Hepatocyte (in vitro differentiated cells): ENCODE data around the gene RINL. TPM values are rescaled to one million over a fixed set of nuclear protein-coding genes. Genes with fewer than 3 reads are reported as not detected.

Experiments
- DNase-seq: peaks from one replicate; pipeline ENCODE4 v3.0.0-alpha.2; 2016; ENCODE audit warnings: low spot score
- H2AFZ ChIP-seq: fragments of 200-600 bp; sonication (generic); 2 replicates; pipeline ENCODE4 v1.6.0; 2016; ENCODE audit warnings: antibody characterized with exemption, mild to moderate bottlenecking
- H3K27ac ChIP-seq: fragments of 200-600 bp; sonication (generic); 2 replicates; pipeline ENCODE4 v1.5.1; 2016; ENCODE audit warnings: mild to moderate bottlenecking
- H3K27me3 ChIP-seq: fragments of 200-600 bp; sonication (generic); 2 replicates; pipeline ENCODE4 v1.6.1; 2016
- H3K36me3 ChIP-seq: fragments of 200-600 bp; sonication (generic); replicated peaks from 2 replicates; pipeline ENCODE4 v1.5.1; 2016; ENCODE audit warnings: low read depth; ENCODE audit not compliant: insufficient read depth
- H3K4me1 ChIP-seq: fragments of 200-600 bp; sonication (generic); 2 replicates; pipeline ENCODE4 v1.5.1; 2016; ENCODE audit warnings: mild to moderate bottlenecking, moderate library complexity; ENCODE audit not compliant: insufficient read depth
- H3K4me2 ChIP-seq: fragments of 200-600 bp; sonication (generic); 2 replicates; pipeline ENCODE4 v1.6.0; 2016
- H3K4me3 ChIP-seq: fragments of 200-600 bp; sonication (generic); 2 replicates; pipeline ENCODE4 v1.5.1; 2016; ENCODE audit warnings: mild to moderate bottlenecking
- H3K79me2 ChIP-seq: fragments of 200-600 bp; sonication (generic); 2 replicates; pipeline ENCODE4 v1.6.0; 2017; ENCODE audit warnings: mild to moderate bottlenecking
- H3K9me2 ChIP-seq: fragments of 200-600 bp; sonication (generic); replicated peaks from 2 replicates; pipeline ENCODE4 v1.6.0; 2017; ENCODE audit warnings: mild to moderate bottlenecking; ENCODE audit not compliant: insufficient read depth
- H3K9me3 ChIP-seq: fragments of 200-600 bp; sonication (generic); 2 replicates; pipeline ENCODE4 v1.5.1; 2016; ENCODE audit warnings: low read depth, mild to moderate bottlenecking
- H4K20me1 ChIP-seq: fragments of 200-600 bp; sonication (generic); 2 replicates; pipeline ENCODE4 v1.6.0; 2016; ENCODE audit warnings: mild to moderate bottlenecking; ENCODE audit not compliant: insufficient read depth, poor library complexity, severe bottlenecking
- EZH2 ChIP-seq: fragments of 200-600 bp; sonication (generic); IDR thresholded peaks from 2 replicates; pipeline ENCODE4 v1.6.1; 2016; ENCODE audit warnings: antibody characterized with exemption, mild to moderate bottlenecking, borderline replicate concordance
- EZH2phosphoT487 ChIP-seq: fragments of 200-600 bp; sonication (generic); IDR thresholded peaks from one replicate; pipeline ENCODE4 v1.6.1; 2018; ENCODE audit warnings: antibody characterized with exemption, mild to moderate bottlenecking, low read depth, moderate library complexity; ENCODE audit not compliant: unreplicated experiment, severe bottlenecking
- WGBS: methylation state at CpG from one replicate; pipeline ENCODE4 v1.1.6; 2016; ENCODE audit warnings: low lambda C conversion rate; ENCODE audit errors: missing lambda C conversion rate; 5-methylcytosine and 5-hydroxymethylcytosine counted together
- polyA plus RNA-seq: library from polyadenylated mRNA; unstranded; fragments of >200 nt; fragmentation: Nextera tagmentation; extraction: Ambion mirVana; gene quantifications from 2 replicates; pipeline ENCODE4 v1.2.1, GENCODE V29; 2016
- total RNA-seq: library from RNA; depleted of rRNA; stranded (reverse); fragments of >200 nt; gene quantifications from 2 replicates; pipeline ENCODE4 v1.2.3, GENCODE V29; 2014
- TF ChIP-seq, protein P1 (sequence below): fragments of 200-600 bp; sonication (generic); IDR thresholded peaks from 2 replicates; pipeline ENCODE4 v1.5.1; 2016; ENCODE audit warnings: antibody characterized with exemption, mild to moderate bottlenecking; ENCODE audit not compliant: poor library complexity

The RINL gene
- total and polyA plus RNA-seq, 2 experiments from 2014 or later: 5.6 to 7.7 TPM

DNA sequence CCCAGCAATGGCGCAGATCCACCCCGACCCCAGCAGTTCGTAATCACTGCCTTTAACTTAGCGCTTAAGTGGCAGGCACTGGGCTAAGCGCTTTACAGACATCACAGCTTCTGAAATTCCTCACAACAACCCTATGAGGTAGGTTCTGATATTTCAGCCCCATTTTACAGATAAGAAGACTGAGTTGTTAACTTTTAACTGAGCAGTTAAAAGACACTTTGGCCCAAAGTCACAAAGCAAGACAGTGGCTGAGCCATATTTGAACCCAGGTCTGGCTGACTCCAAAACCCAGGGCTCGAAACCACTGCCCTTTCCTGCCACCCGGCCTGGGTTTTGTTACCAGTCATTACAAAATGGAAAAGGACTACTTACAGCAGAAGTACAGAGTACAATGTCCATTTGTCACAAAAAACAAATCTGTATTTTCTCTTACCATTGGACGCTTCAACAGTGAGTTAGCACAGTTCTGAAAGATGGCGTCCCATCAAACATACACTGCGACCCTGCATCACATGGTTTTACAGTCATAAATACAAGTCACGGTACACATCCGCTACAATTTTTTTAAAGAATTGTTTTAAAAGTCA is 36.8 kb downstream of the RINL start:
- peaks cover 64% of the 10 kb centered on the region for H4K20me1 ChIP-seq

DNA sequence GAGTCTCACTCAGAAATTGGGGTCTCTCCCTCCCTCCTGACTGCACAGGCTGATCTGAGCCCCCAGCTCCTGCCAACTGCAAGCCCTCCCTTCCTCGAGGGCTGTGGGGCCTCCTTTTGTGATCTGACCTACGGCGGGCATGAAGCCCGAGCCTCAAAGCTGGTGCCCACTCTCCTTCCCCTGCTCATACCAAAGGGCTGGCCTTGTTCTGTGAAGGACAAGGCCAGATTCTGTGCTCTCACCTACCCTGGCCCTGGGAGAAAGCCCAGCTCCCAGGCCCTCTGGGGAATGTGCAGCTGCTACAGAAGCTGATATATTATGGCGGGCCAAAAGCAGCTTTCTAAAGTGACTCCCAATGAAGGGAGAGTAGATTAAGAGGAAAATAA is 37.5 kb downstream of the RINL start:
- TF ChIP-seq, protein P1, sequence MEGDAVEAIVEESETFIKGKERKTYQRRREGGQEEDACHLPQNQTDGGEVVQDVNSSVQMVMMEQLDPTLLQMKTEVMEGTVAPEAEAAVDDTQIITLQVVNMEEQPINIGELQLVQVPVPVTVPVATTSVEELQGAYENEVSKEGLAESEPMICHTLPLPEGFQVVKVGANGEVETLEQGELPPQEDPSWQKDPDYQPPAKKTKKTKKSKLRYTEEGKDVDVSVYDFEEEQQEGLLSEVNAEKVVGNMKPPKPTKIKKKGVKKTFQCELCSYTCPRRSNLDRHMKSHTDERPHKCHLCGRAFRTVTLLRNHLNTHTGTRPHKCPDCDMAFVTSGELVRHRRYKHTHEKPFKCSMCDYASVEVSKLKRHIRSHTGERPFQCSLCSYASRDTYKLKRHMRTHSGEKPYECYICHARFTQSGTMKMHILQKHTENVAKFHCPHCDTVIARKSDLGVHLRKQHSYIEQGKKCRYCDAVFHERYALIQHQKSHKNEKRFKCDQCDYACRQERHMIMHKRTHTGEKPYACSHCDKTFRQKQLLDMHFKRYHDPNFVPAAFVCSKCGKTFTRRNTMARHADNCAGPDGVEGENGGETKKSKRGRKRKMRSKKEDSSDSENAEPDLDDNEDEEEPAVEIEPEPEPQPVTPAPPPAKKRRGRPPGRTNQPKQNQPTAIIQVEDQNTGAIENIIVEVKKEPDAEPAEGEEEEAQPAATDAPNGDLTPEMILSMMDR: no peak
- no peak for TF ChIP-seq EZH2
- TF ChIP-seq EZH2phosphoT487: no peak
- H3K9me3 ChIP-seq: no peaks in the 10 kb centered on the region
- H3K27ac ChIP-seq: peak overlapping the region; percentile 99
- no peak overlapping the region for H3K4me2 ChIP-seq
- H3K4me1 ChIP-seq: peaks cover 32% of the 10 kb centered on the region
- peaks cover 58% of the 10 kb centered on the region for H4K20me1 ChIP-seq
- H3K4me3 ChIP-seq: no peak overlapping the region
- peaks cover 19% of the 10 kb centered on the region for H3K36me3 ChIP-seq
- no peaks in the 10 kb centered on the region for H3K27me3 ChIP-seq
- DNase-seq: no peak
- peaks cover 61% of the 10 kb centered on the region for H3K79me2 ChIP-seq
- H2AFZ ChIP-seq: no peak overlapping the region
- H3K9me2 ChIP-seq: no peaks in the 10 kb centered on the region
- WGBS: 90% methylated on average over 5 of the region's 5 CpGs

More for the DNA sequence above, 36.8 kb downstream of the RINL start:
- TF ChIP-seq EZH2 (no peak), EZH2phosphoT487 (no peak)
- TF ChIP-seq, protein P1: no peak
- H3K79me2 ChIP-seq: peaks cover 68% of the 10 kb centered on the region
- no peaks in the 10 kb centered on the region for H3K9me3 ChIP-seq
- peaks cover 19% of the 10 kb centered on the region for H3K36me3 ChIP-seq
- H3K27me3 ChIP-seq: no peaks in the 10 kb centered on the region
- H3K4me1 ChIP-seq: peaks cover 32% of the 10 kb centered on the region
- no peak overlapping the region for H3K4me2 ChIP-seq
- H2AFZ ChIP-seq: no peak overlapping the region
- H3K27ac ChIP-seq: peak overlapping the region; percentile 99
- WGBS: 92% methylated on average over 12 of the region's 12 CpGs
- no peaks in the 10 kb centered on the region for H3K9me2 ChIP-seq
- DNase-seq: no peak
- no peak overlapping the region for H3K4me3 ChIP-seq

GRCh38 chr19:38839816-38840582 is 38.1 kb downstream of the RINL start:
- WGBS: 90% methylated on average over 26 of the region's 28 CpGs
- no peak for TF ChIP-seq EZH2phosphoT487
- TF ChIP-seq, protein P1: no peak
- TF ChIP-seq EZH2: no peak
- Histone ChIP-seq H3K79me2 (peaks cover 55% of the 10 kb centered on the region), H3K27ac (peak overlapping the region; percentile 99), H3K27me3 (no peaks in the 10 kb centered on the region), H3K4me1 (peaks cover 32% of the 10 kb centered on the region), H3K9me2 (no peaks in the 10 kb centered on the region), H3K9me3 (no peaks in the 10 kb centered on the region), H3K4me3 (no peak overlapping the region), H3K4me2 (no peak overlapping the region), H3K36me3 (peaks cover 14% of the 10 kb centered on the region), H4K20me1 (peaks cover 52% of the 10 kb centered on the region), H2AFZ (no peak overlapping the region)
- DNase-seq: no peak
